Endothelial cell of umbilical vein (primary cell): ENCODE measurements around the gene FOSL2. TPM values are rescaled to one million over a fixed set of nuclear protein-coding genes. Genes with fewer than 3 reads are reported as not detected.

ENCODE experiments used
- BruUV-seq: library from RNA; stranded (reverse); fragments of 400-500 nt; replicated peaks from 2 replicates; lab custom pipeline; 2021; lab: Mats Ljungman, UMichigan
- CTCF ChIA-PET: fragments of 300-600, 350-600 bp; sonication (Branson Sonifier 250); formaldehyde crosslinking; loops from one replicate; lab custom pipeline; 2021; ENCODE audit warnings: antibody characterized with exemption, inconsistent platforms; lab: Charles Lee
- POLR2A ChIA-PET: fragments of 300-600, 350-600 bp; sonication (Branson Sonifier 250); formaldehyde crosslinking; loops from one replicate; lab custom pipeline; 2021; ENCODE audit warnings: antibody characterized with exemption, inconsistent platforms; lab: Charles Lee
- DNase-seq: peaks from one replicate; pipeline ENCODE4 v3.0.0-alpha.2; 2011; ENCODE audit warnings: low read depth, low spot score
- FAIRE-seq: peaks from 2 replicates; lab custom pipeline; 2011; peaks lifted over from hg19 to GRCh38; lab: Jason Lieb, UNC
- H2AFZ ChIP-seq: 2 replicates; pipeline ENCODE4 v1.6.0; 2012; ENCODE audit warnings: low read depth, low read length, control low read depth, inconsistent platforms
- H3K27ac ChIP-seq: 2 replicates; pipeline ENCODE4 v1.5.1; 2011; ENCODE audit warnings: low read depth, mild to moderate bottlenecking, control low read depth, low read length, moderate library complexity; ENCODE audit not compliant: insufficient read depth
- H3K27me3 ChIP-seq, 2 experiments: 2 replicates each; pipeline versions ENCODE4 v1.6.0 to v1.6.1; 2011; ENCODE audit warnings: low read length in 2 of 2, mixed read lengths in 1 of 2; ENCODE audit not compliant: control insufficient read depth in 2 of 2, insufficient read depth in 2 of 2
- H3K36me3 ChIP-seq, 2 experiments: 2 replicates in 1 of 2; 3 replicates in 1 of 2; pipeline ENCODE4 v1.5.1; 2011; ENCODE audit warnings: low read length in 2 of 2, mild to moderate bottlenecking in 1 of 2, moderate library complexity in 1 of 2; ENCODE audit not compliant: control insufficient read depth in 2 of 2, insufficient read depth in 2 of 2; ENCODE audit errors: extremely low read depth in 1 of 2
- H3K4me1 ChIP-seq: 3 replicates; pipeline ENCODE4 v1.5.1; 2011; ENCODE audit warnings: mild to moderate bottlenecking, low read length; ENCODE audit not compliant: control insufficient read depth, insufficient read depth; ENCODE audit errors: extremely low read depth
- H3K4me2 ChIP-seq: 2 replicates; pipeline ENCODE4 v1.6.1; 2011; ENCODE audit warnings: low read length, control low read depth, mixed read lengths; ENCODE audit not compliant: insufficient read depth
- H3K4me3 ChIP-seq, 3 experiments: fragments of 200-600 bp in 1 of 3; sonication (generic), shearing (Covaris generic) in 1 of 3; replicated peaks in 1 of 3; 2 replicates each; pipeline ENCODE4 v1.5.1; 2011 to 2016; ENCODE audit warnings: control low read depth in 3 of 3, low read length in 3 of 3, mild to moderate bottlenecking in 2 of 3, inconsistent platforms in 1 of 3, low read depth in 1 of 3, moderate library complexity in 1 of 3; ENCODE audit not compliant: insufficient read depth in 1 of 3
- H3K79me2 ChIP-seq: 2 replicates; pipeline ENCODE4 v1.6.0; 2012; ENCODE audit warnings: low read length, inconsistent platforms; ENCODE audit not compliant: control insufficient read depth, insufficient read depth
- H3K9ac ChIP-seq: replicated peaks from 2 replicates; pipeline ENCODE3; 2011; ENCODE audit warnings: low read length, control low read depth; ENCODE audit not compliant: insufficient read depth; ENCODE audit errors: extremely low read depth
- H3K9me1 ChIP-seq: replicated peaks from 3 replicates; pipeline ENCODE4 v1.6.0; 2011; ENCODE audit warnings: mild to moderate bottlenecking, low read length; ENCODE audit not compliant: control insufficient read depth, insufficient read depth; ENCODE audit errors: extremely low read depth
- H3K9me3 ChIP-seq: replicated peaks from 2 replicates; pipeline ENCODE4 v1.5.1; 2012; ENCODE audit warnings: low read length, inconsistent platforms; ENCODE audit not compliant: control insufficient read depth, insufficient read depth
- H4K20me1 ChIP-seq: replicated peaks from 2 replicates; pipeline ENCODE3; 2011; ENCODE audit warnings: mild to moderate bottlenecking, low read length; ENCODE audit not compliant: control insufficient read depth, insufficient read depth; ENCODE audit errors: extremely low read depth
- CTCF ChIP-seq, 2 donors: IDR thresholded peaks; 1 replicate in 1 of 2; 2 replicates in 1 of 2; pipeline ENCODE4 v1.5.1; 2011; ENCODE audit warnings: low read length in 2 of 2, mild to moderate bottlenecking in 2 of 2, moderate library complexity in 2 of 2, control low read depth in 1 of 2, inconsistent platforms in 1 of 2, low read depth in 1 of 2; ENCODE audit not compliant: insufficient read depth in 1 of 2; ENCODE audit errors: extremely low read depth in 1 of 2
- EZH2 ChIP-seq: IDR thresholded peaks from 2 replicates; pipeline ENCODE4 v1.6.1; 2012; ENCODE audit warnings: borderline replicate concordance, low read depth, mild to moderate bottlenecking, moderate library complexity, low read length, inconsistent platforms; ENCODE audit not compliant: severe bottlenecking
- FOS ChIP-seq: IDR thresholded peaks from 2 replicates; pipeline ENCODE4 v1.6.1; 2011; ENCODE audit warnings: mild to moderate bottlenecking, low read length, moderate library complexity, borderline replicate concordance; ENCODE audit not compliant: insufficient read depth
- GATA2 ChIP-seq: IDR thresholded peaks from 2 replicates; pipeline ENCODE4 v1.7.0; 2011; ENCODE audit warnings: low read depth, mild to moderate bottlenecking, moderate library complexity, mixed read lengths, low read length; ENCODE audit not compliant: insufficient read length, insufficient read depth
- JUN ChIP-seq: IDR thresholded peaks from 2 replicates; pipeline ENCODE4 v1.6.1; 2011; ENCODE audit warnings: borderline replicate concordance, low read depth; ENCODE audit not compliant: insufficient read length, insufficient read depth
- MAX ChIP-seq: IDR thresholded peaks from 2 replicates; pipeline ENCODE4 v1.6.1; 2011; ENCODE audit not compliant: insufficient read depth, insufficient read length
- MYC ChIP-seq: IDR thresholded peaks from one replicate; pipeline ENCODE4 v1.6.1; 2011; ENCODE audit warnings: mild to moderate bottlenecking, low read depth, low read length
- POLR2A ChIP-seq: IDR thresholded peaks from 2 replicates; pipeline ENCODE4 v1.6.1; 2012; ENCODE audit warnings: low read depth, mild to moderate bottlenecking, control low read depth, low read length
- POLR2AphosphoS5 ChIP-seq: IDR thresholded peaks from 2 replicates; pipeline ENCODE4 v1.6.1; 2012; ENCODE audit warnings: low read depth, mild to moderate bottlenecking, control low read depth, low read length, moderate library complexity; ENCODE audit not compliant: insufficient read depth
- dilution Hi-C: fragments of 300-500 bp; cut with MboI; formaldehyde crosslinking; loops from one replicate; pipeline ENCODE4 v1.15.0; 2019; ENCODE audit warnings: low sequenced_read_pairs; ENCODE audit not compliant: extremely low pct_ligation_motif_present
- intact Hi-C: fragments of 100-400 bp; cut with micrococcal nuclease; formaldehyde crosslinking; loops from one replicate; pipeline ENCODE4 v1.10.0; 2022
- polyA plus RNA-seq, 4 experiments: library from polyadenylated mRNA; depleted of rRNA in 3 of 4; stranded (reverse) in 3 of 4; unstranded in 1 of 4; fragments of >200 nt; gene quantifications; 2 replicates each; pipeline versions ENCODE4 v1.2.1 to v1.2.3, GENCODE V29; 2011 to 2012; ENCODE audit warnings: missing spikeins in 1 of 4
- total RNA-seq: library from RNA; stranded (reverse); gene quantifications from 2 replicates; pipeline ENCODE4 v1.2.3, GENCODE V29; 2021

The FOSL2 gene
- total and polyA plus RNA-seq, 2 donors (not counting 3 experiments of a cell fraction or from before 2014, with no cell fraction given) = 43.9 to 85.3 TPM

- peak overlapping the region; percentile 99 for H3K27ac ChIP-seq
- H3K27me3 ChIP-seq = no peaks in the 10 kb centered on the region
- peak overlapping the region in 2 of 3 experiments; percentile 29 to 97 for H3K4me3 ChIP-seq
- H3K9ac ChIP-seq = peak overlapping the region; percentile 99
- BruUV-seq = no TSS peak
- intact Hi-C loops (loop anchor here (1.0 to 2.0 kb wide), 3 partner anchors 55 to 598 kb away; no protein-coding TSS in a partner anchor), dilution Hi-C loops (no loop called here)
- peaks cover 2% of the 10 kb centered on the region for H4K20me1 ChIP-seq
- no peak overlapping the region for H2AFZ ChIP-seq
- TF ChIP-seq EZH2 = no peak
- no peak for TF ChIP-seq JUN
- no peak for TF ChIP-seq POLR2AphosphoS5
- TF ChIP-seq CTCF (IDR thresholded peaks at IDR 0.05; ENCODE audit: extremely low read depth in 1 of 2, insufficient read depth in 1 of 2, low read depth in 1 of 2, low read length in 2 of 2) = no peak
- no peak for TF ChIP-seq POLR2A
- no peak for TF ChIP-seq MYC
- TF ChIP-seq MAX = no peak
- TF ChIP-seq GATA2 = no peak
- TF ChIP-seq FOS = no peak
- FAIRE-seq (no peak), DNase-seq (no peak)
- ChIA-PET CTCF (interaction anchor here (0.8 to 2.8 kb wide), 11 partner anchors 10 to 714 kb away, joined by 3 to 15 read pairs (median 10); no protein-coding TSS in a partner anchor), POLR2A (interaction anchor here (0.6 to 1.7 kb wide), 5 partner anchors 9 to 442 kb away, joined by 3 to 15 read pairs (median 5); no protein-coding TSS in a partner anchor)
- H3K79me2 ChIP-seq = peaks cover 90% of the 10 kb centered on the region
- peak overlapping the region; percentile 96 for H3K4me2 ChIP-seq
- peaks cover 5 to 8% of the 10 kb centered on the region in 2 experiments for H3K36me3 ChIP-seq
- no peaks in the 10 kb centered on the region for H3K9me3 ChIP-seq
- peaks cover 36% of the 10 kb centered on the region for H3K4me1 ChIP-seq
- no peaks in the 10 kb centered on the region for H3K9me1 ChIP-seq
Measured at GRCh38 chr2:28397043-28397381, 4.4 kb downstream of the FOSL2 start.
